Measurements from ENCODE around the gene TMPRSS6. TPM values are rescaled to one million over a fixed set of nuclear protein-coding genes. Genes with fewer than 3 reads are reported as not detected.
A peak's percentile ranks its signal among the peaks of the same experiment; 100 is the strongest.

TMPRSS6 gene
- total and polyA plus RNA-seq, 2 of the 13 experiments (the other 11 are each of a cell fraction or from before 2014, with no cell fraction given), result 4.2 to 4.8 TPM

- TF ChIP-seq MXI1 (IDR thresholded peaks at IDR 0.05; ENCODE audit: borderline replicate concordance, low read depth, low read length) (no peak), ZMAT3 (CRISPR knock-in tag; conservative IDR thresholded peaks at IDR 0.05) (0 out of 2 replicates have a peak, but pooled peaks have one; percentile 27), SP5 (CRISPR knock-in tag; IDR thresholded peaks at IDR 0.05; ENCODE audit: borderline replicate concordance, low read depth) (no peak), POLR2AphosphoS5 (IDR thresholded peaks at IDR 0.05; ENCODE audit: low read depth, low read length) (no peak), SAP130 (CRISPR knock-in tag; IDR thresholded peaks at IDR 0.05; ENCODE audit: low read depth) (no peak; the same call in 1 of the 2 replicates), KAT2B (IDR thresholded peaks at IDR 0.05; ENCODE audit: borderline replicate concordance, low read depth, low read length) (no peak), HINFP (CRISPR knock-in tag; IDR thresholded peaks at IDR 0.05; ENCODE audit: low read depth) (0 out of 2 replicates have a peak, but pooled peaks have one; percentile 17), MLLT10 (CRISPR knock-in tag; IDR thresholded peaks at IDR 0.05) (no peak), MYC (CRISPR knock-in tag; IDR thresholded peaks at IDR 0.05; ENCODE audit: borderline replicate concordance) (no peak; the same call in 1 of the 2 replicates), TRIM24 (CRISPR knock-in tag; IDR thresholded peaks at IDR 0.05) (no peak), ZBTB7A (CRISPR knock-in tag; IDR thresholded peaks at IDR 0.05) (no peak), ZNF674 (CRISPR knock-in tag; IDR thresholded peaks at IDR 0.05; ENCODE audit: low read depth) (no peak), SOX13 (IDR thresholded peaks at IDR 0.05) (0 out of 2 replicates have a peak, but pooled peaks have one; percentile 32), SOX13 (CRISPR knock-in tag; conservative IDR thresholded peaks at IDR 0.05 in 1 of 2, IDR thresholded peaks at IDR 0.05 in 1 of 2) (peak in 1 of 2 experiments; percentile 68; a peak in 2 of 4 replicates), TBL1XR1 (IDR thresholded peaks at IDR 0.05; ENCODE audit: borderline replicate concordance, low read length, partially characterized antibody) (no peak), NFE2L2 (IDR thresholded peaks at IDR 0.05; ENCODE audit: low read length) (no peak), CCAR2 (optimal IDR thresholded peaks at IDR 0.05; ENCODE audit: low read depth, low read length) (no peak), SRSF9 (IDR thresholded peaks at IDR 0.05; ENCODE audit: borderline replicate concordance, insufficient read depth, low read depth, low read length, poor library complexity, severe bottlenecking) (no peak), SCMH1 (CRISPR knock-in tag; IDR thresholded peaks at IDR 0.05; ENCODE audit: borderline replicate concordance) (no peak), ONECUT2 (CRISPR knock-in tag; IDR thresholded peaks at IDR 0.05) (no peak), RNF2 (conservative IDR thresholded peaks at IDR 0.05; ENCODE audit: low read depth) (no peak), ATRX (CRISPR knock-in tag; IDR thresholded peaks at IDR 0.05; ENCODE audit: borderline replicate concordance) (no peak), ZNF639 (CRISPR knock-in tag; conservative IDR thresholded peaks at IDR 0.05) (no peak)
- TF ChIP-seq, protein P1, sequence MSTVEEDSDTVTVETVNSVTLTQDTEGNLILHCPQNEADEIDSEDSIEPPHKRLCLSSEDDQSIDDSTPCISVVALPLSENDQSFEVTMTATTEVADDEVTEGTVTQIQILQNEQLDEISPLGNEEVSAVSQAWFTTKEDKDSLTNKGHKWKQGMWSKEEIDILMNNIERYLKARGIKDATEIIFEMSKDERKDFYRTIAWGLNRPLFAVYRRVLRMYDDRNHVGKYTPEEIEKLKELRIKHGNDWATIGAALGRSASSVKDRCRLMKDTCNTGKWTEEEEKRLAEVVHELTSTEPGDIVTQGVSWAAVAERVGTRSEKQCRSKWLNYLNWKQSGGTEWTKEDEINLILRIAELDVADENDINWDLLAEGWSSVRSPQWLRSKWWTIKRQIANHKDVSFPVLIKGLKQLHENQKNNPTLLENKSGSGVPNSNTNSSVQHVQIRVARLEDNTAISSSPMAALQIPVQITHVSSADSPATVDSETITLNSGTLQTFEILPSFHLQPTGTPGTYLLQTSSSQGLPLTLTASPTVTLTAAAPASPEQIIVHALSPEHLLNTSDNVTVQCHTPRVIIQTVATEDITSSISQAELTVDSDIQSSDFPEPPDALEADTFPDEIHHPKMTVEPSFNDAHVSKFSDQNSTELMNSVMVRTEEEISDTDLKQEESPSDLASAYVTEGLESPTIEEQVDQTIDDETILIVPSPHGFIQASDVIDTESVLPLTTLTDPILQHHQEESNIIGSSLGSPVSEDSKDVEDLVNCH (CRISPR knock-in tag; IDR thresholded peaks at IDR 0.05), result no peak
- TF ChIP-seq, protein P2, sequence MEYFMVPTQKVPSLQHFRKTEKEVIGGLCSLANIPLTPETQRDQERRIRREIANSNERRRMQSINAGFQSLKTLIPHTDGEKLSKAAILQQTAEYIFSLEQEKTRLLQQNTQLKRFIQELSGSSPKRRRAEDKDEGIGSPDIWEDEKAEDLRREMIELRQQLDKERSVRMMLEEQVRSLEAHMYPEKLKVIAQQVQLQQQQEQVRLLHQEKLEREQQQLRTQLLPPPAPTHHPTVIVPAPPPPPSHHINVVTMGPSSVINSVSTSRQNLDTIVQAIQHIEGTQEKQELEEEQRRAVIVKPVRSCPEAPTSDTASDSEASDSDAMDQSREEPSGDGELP (IDR thresholded peaks at IDR 0.05; ENCODE audit: borderline replicate concordance, low read depth), result peak; percentile 29; the same call in 1 of the 2 replicates
Observed at GRCh38 chr22:37107816-37108621, 1.5 kb downstream of the TMPRSS6 start (continued).
